ENCODE results near the gene IL26. TPM values are rescaled to one million over a fixed set of nuclear protein-coding genes. Genes with fewer than 3 reads are reported as not detected.

The IL26 gene
- total RNA-seq = not detected

GRCh38 chr12:68225576-68226476, at the start of gene IL26:
Gene IL26 (minus strand): TSS chr12:68225810. CDS start chr12:68225756, 54 bp downstream.

GRCh38 chr12:68253504-68253903, 27.9 kb upstream of the IL26 start, which contains the start of gene IL22:
Gene IL22 (minus strand): TSS chr12:68253604. CDS start chr12:68253448, 156 bp downstream.

GRCh38 chr12:68159681-68160304, 65.8 kb downstream of the IL26 start, which contains the start of gene IFNG:
Gene IFNG (minus strand): TSS chr12:68159740. CDS start chr12:68159615, 125 bp downstream.

Other genes with a start within 250 kb of the IL26 start
- 0.31 TPM for gene IFNG-AS1, start 236.4 kb downstream of the IL26 start, total RNA-seq
- not detected for gene IFNG, start 66.1 kb downstream of the IL26 start, total RNA-seq
- gene IL22, start 27.8 kb upstream of the IL26 start, total RNA-seq = not detected
- 26.9 TPM for gene MDM1, start 106.6 kb upstream of the IL26 start, total RNA-seq

All from parietal lobe (tissue), 1 donor.